SIG-M5 treated with dmso at 0.1 percent for 504 hours (cell line): ENCODE results near the gene CPNE5.

Source experiments
- DNase-seq: peaks from one replicate; lab custom pipeline; 2025; ENCODE audit not compliant: unreplicated experiment; lab: John Stamatoyannopoulos, UW

Gene CPNE5

GRCh38 chr6:36858407-36858981 is 19.2 kb upstream of the CPNE5 start:
- no peak for DNase-seq

GRCh38 chr6:36857325-36857724 is 18.1 kb upstream of the CPNE5 start:
- no peak for DNase-seq

- DNase-seq: no peak
These were observed 17.0 kb upstream of the CPNE5 start for GRCh38 chr6:36856277-36856676.

GRCh38 chr6:36855750-36856149 is 16.5 kb upstream of the CPNE5 start:
- no peak for DNase-seq

- peak; percentile 91 for DNase-seq
These were observed 14.1 kb upstream of the CPNE5 start for GRCh38 chr6:36853325-36853724.

- no peak for DNase-seq
These were observed 13.4 kb upstream of the CPNE5 start for GRCh38 chr6:36852481-36853147.

- peak; percentile 89 for DNase-seq
These were observed 12.4 kb upstream of the CPNE5 start for GRCh38 chr6:36851626-36852025.

GRCh38 chr6:36851149-36851614 is 11.9 kb upstream of the CPNE5 start:
- DNase-seq: peak; percentile 48

GRCh38 chr6:36850021-36850420 is 10.8 kb upstream of the CPNE5 start:
- DNase-seq: no peak

GRCh38 chr6:36848658-36849441 is 9.6 kb upstream of the CPNE5 start:
- DNase-seq: no peak

- DNase-seq: no peak
These were observed 8.7 kb upstream of the CPNE5 start for GRCh38 chr6:36847991-36848390.

GRCh38 chr6:36847152-36847551 is 7.9 kb upstream of the CPNE5 start:
- no peak for DNase-seq

- no peak for DNase-seq
These were observed 6.0 kb upstream of the CPNE5 start for GRCh38 chr6:36845233-36845632.

- DNase-seq: no peak
These were observed 5.3 kb upstream of the CPNE5 start for GRCh38 chr6:36844232-36845170.

GRCh38 chr6:36843170-36843569 is 3.9 kb upstream of the CPNE5 start:
- DNase-seq: no peak

- DNase-seq: no peak
These were observed 2.5 kb upstream of the CPNE5 start for GRCh38 chr6:36841756-36842155.

- DNase-seq: no peak
These were observed 1.5 kb upstream of the CPNE5 start for GRCh38 chr6:36840432-36841403.

GRCh38 chr6:36839749-36840431 is 646 bp upstream of the CPNE5 start:
- DNase-seq: no peak

- DNase-seq: no peak
These were observed 1.6 kb downstream of the CPNE5 start for GRCh38 chr6:36837686-36838085.
